Measurements from ENCODE around the gene NFIC.

Gene NFIC

DNA sequence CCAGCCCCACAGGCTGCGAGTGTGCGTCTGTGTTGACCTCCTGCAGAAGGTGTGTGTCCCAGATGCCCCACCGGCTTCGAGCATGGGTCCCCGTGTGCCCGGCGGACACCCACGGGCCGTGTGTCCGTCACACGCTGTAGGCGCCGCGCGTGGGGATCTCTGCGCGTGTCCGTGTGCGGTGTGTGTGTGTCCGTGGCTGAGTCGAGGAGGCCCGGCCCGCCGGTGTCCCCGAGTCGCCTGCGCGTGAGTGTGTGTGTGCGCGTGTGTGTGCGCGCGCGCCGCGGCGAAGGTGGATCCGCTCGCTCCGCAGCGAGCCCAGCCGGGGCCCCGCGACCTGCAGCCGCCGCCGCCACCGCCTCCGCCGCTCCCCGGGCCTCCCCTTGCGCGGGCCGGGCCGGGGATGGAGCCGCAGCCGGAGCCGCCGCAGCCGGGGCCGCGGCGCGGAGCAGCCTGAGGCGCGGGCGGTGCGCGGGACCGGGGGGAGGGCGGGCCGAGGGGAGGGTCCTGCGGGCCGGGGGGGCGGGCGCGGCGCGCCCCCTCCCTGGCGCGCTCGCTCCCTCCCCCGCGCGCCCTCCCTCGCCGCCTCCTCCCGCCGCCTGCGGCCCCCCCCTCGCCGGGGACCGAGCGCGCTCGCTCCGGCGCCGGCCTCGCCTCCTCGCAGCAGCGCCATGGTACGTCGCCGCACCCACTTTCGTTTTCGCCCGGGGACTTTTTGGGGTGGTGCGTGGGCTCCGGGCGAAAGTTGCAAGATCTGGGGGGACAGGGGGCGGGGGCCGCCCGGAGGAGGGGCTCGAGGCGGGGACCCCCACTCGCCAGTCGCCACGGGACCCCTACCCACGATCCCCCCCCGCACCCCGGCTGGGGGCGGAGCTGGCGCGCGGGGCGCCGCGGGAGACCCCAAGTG is 7.1 kb upstream of the NFIC start:
- DNase-seq (ENCODE audit: low read depth), result peak; percentile 72

GRCh38 chr19:3359919-3360420 is 6.4 kb upstream of the NFIC start:
- no peak for DNase-seq (ENCODE audit: low read depth)

GRCh38 chr19:3360421-3361383 is 5.7 kb upstream of the NFIC start:
- peak; percentile 50 for DNase-seq (ENCODE audit: low read depth)

DNA sequence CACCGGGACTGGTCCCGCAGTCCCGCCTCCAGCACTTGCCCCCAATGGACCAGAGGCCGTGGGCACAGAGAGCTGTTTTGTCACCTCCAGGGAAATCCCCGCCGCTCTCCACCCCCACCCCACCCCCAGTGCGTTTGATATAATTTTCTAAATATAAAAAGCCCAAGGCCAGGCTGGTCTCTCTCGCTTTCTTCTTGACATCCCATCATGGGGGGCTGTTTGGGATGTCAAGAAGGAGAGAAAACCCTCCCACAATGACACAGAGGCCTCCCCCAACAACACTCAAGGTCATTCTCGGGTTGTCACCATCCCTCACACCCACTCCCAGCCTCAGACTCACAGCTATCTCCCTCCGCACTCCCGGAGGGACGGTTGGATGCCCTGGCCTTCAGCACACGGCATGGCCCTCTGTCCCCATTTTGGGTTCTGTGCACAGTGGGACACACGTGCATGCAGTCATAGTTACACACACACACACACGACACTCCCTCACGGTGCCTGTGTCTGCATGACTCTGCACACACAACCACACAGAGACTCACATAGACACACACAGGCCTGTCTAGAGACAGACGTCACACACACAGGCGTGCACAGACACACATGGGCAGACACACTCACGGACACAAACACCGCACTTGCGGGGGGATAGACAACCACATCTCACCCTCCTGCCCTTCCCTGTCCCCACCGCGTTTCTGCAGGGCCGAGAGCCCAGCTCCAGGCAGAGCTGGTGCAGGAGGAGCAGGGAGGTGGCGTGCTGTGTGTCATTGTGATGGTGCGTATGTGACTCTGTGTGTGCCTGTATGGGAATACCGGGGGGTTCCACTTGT is 4.8 kb upstream of the NFIC start:
- DNase-seq (ENCODE audit: low read depth), result no peak

GRCh38 chr19:3362217-3362906 is 4.0 kb upstream of the NFIC start:
- DNase-seq (ENCODE audit: low read depth), result no peak

GRCh38 chr19:3363841-3364500 is 2.4 kb upstream of the NFIC start:
- no peak for DNase-seq (ENCODE audit: low read depth)

DNA sequence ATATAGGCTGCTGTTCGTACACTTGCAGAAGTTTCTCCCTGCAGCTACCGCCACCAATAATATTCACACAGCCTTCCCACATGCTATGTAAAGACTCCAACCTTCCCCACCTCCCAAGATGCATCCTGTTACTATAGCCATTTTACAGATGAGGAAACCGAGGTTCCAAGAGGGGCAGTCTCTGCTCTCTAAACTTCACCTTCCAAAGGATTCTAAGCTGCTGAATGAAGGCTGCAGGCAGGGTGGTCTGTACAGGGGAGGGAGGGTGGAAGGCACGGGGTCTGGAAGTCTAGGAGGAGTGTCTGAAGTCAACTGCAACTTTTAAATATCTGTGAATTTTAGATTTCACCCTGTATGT is 1.9 kb upstream of the NFIC start:
- no peak for DNase-seq (ENCODE audit: low read depth)

DNA sequence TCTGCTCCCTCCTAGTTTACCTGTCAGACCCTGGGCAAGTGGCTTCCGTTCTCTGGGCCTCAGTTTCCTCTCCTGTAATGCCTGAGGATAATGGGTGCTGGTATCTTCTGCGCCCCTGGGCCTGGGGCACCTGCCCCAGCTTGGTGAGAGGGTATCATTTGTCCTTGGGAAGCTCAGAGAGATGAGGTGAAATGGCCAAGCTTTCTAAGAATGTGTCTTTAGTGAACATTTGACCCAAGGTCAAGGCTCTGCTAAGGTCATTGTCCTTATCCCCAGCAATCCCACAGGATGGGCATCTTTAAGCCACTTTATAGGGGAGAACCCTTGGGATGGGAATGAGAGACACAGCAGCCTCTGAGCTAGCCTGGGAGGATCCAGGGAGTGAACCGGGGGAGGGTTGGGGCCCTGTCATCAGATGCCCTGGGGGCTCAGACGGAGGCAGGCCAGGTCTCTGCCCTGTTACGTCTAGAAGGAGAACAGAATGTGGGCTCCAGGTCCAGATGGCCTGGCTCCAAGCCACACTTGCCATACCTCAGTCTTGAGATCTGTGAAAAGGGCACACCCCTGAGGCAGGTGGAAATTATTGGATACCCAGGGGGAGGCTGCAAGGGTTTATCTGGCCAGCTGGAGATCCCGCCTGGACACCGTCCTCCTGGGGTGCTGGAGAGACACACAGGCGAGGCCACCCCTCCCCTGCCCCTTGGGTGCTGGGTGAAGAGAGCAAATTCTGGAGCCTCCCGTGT is 1.1 kb upstream of the NFIC start:
- DNase-seq (ENCODE audit: low read depth), result peak; percentile 40

- no peak for DNase-seq (ENCODE audit: low read depth)
These were observed 607 bp downstream of the NFIC start for GRCh38 chr19:3366753-3367627.

- no peak for DNase-seq (ENCODE audit: low read depth)
These were observed 1.5 kb downstream of the NFIC start for GRCh38 chr19:3367628-3368440.

DNA sequence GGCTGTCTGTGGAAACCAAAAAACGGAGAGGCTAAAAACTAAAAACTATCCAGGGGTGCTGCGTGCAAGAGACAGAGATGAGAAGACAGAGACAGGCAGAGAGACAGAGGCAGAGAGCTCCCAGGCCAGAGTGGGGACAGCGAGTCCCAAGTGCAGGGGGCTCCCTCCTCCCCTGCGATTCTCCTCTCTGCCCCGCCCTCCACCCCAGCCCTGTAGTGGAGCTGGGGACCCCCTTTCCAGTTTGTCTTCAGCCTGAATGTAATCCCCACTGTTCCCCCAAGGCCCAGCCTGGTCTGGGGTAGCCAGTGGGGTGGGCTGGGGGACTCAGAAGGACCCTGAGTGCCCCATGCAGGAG is 2.0 kb downstream of the NFIC start:
- no peak for DNase-seq (ENCODE audit: low read depth)

DNA sequence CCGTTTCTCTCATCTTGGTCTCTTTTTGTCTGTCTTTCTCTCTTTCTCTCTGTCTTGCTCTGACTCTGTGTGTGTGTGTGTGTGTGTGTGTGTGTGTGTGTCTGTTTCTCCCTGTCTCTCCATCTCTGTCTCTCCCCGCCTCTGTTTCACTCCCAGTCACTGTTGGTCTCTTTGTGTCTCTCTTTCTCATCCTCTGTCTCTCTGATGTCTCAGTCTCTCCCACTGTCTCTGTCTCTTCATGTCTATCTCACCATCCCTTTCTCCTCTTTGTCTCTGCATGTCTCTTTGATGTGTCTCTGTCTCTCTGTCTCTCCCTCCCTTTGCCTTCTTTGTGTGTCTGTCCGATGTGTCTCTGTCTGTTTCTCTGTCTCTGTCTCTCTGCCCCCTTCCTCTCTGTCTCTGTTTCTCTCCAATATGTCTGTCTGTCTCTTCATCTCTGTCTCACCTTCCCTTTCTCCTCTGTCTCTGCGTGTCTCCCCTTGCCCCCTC is 2.5 kb downstream of the NFIC start:
- peak; percentile 53 for DNase-seq (ENCODE audit: low read depth)

DNA sequence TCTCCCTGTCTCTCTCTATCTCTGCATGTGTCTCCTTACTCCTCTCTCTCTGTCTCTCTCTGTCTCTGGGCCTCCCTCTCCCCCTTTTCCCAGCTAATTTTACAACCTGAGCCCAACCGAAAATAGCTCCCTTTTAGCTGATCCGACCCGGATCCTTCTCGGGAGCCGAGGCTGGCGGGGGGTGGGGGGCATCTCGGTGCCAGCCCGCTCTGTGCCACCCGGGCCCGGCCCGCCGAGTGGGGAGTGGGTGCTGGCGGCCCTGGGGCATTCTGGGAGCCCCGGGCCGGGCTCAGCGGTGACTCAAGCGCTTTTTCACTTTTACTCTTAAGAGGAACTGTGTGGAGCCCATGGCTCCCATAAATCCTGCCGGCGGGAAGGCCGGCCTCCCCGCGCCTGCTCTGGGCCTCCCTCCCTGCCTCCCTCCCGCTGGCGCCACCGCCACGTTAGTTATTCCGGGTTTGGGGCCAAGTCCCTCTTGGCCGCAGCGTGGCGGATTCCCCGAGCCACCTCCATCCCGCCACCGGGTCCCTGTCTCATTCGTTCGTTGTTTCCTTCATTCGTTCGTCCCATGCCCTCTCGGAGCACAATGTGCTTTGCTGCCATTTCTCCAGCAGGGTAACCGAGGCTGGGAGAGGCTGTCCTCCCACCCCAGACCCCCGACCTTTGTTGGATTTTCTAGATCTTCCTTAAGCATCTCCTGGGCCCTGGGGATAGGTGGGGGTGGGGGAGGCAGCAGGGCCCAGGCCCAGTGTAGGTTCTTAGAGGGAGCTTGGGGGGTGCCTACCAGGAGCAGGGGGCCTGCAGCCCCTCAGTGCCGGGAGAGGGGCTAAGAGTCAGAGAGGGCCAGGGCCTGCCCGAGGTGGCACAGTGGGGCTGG is 3.2 kb downstream of the NFIC start:
- DNase-seq (ENCODE audit: low read depth), result peak; percentile 53

GRCh38 chr19:3370214-3370720 is 3.9 kb downstream of the NFIC start:
- DNase-seq (ENCODE audit: low read depth), result no peak

- DNase-seq (ENCODE audit: low read depth), result no peak
These were observed 4.6 kb downstream of the NFIC start for GRCh38 chr19:3370728-3371591.

DNA sequence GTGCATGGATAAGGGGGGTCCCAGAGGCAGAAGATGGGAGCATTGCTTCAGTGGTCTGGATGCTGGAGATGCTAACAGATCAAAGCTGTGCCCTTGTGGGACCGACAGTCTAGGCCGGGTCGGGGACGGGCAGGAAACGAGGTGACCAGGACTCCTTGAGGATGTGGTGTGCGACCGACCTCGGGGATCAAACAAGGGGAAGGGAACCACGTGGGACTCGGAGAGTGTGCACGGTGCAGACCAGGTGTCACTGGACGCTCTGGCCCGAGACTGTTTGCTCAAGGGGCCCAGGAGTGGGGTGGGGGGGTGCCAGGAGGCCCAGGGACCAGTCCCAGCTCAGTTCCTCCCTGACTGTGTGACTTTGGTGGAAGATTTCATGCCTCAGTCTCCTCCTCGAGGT is 6.0 kb downstream of the NFIC start:
- no peak for DNase-seq (ENCODE audit: low read depth)
